D721Med (cell line): ENCODE measurements around the gene STOML1.

Experiments
- DNase-seq: peaks from one replicate; pipeline ENCODE4 v3.0.0; 2011; ENCODE audit warnings: low spot score; ENCODE audit not compliant: insufficient read length
- FAIRE-seq: peaks from 2 replicates; lab custom pipeline; 2011; peaks lifted over from hg19 to GRCh38; lab: Jason Lieb, UNC
- TF ChIP-seq, protein P1 (sequence below): IDR thresholded peaks from 2 replicates; pipeline ENCODE4 v1.5.1; 2012; ENCODE audit warnings: mild to moderate bottlenecking, control low read depth; ENCODE audit not compliant: insufficient read depth; ENCODE audit errors: missing control alignments

Gene STOML1

DNA sequence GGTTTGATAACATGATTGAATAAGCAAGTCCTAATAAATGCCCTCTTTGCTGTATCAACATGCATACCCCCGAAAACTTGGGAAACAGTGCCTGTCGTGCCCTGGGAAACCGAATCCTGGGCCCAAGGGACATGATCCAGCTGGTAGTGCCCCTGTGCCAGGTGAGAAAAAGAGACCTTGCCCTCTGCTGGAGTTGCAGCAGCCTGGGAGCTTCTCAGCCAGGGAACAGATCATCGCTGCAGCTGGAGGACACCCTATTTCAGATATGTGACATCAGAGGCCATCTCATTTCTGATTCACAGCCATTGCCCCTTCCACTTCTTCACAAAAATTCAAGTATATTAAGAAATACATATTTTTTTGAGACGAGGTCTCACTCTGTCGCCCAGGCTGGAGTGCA is 32.3 kb downstream of the STOML1 start:
- TF ChIP-seq, protein P1, sequence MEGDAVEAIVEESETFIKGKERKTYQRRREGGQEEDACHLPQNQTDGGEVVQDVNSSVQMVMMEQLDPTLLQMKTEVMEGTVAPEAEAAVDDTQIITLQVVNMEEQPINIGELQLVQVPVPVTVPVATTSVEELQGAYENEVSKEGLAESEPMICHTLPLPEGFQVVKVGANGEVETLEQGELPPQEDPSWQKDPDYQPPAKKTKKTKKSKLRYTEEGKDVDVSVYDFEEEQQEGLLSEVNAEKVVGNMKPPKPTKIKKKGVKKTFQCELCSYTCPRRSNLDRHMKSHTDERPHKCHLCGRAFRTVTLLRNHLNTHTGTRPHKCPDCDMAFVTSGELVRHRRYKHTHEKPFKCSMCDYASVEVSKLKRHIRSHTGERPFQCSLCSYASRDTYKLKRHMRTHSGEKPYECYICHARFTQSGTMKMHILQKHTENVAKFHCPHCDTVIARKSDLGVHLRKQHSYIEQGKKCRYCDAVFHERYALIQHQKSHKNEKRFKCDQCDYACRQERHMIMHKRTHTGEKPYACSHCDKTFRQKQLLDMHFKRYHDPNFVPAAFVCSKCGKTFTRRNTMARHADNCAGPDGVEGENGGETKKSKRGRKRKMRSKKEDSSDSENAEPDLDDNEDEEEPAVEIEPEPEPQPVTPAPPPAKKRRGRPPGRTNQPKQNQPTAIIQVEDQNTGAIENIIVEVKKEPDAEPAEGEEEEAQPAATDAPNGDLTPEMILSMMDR, result no peak
- DNase-seq (no peak), FAIRE-seq (no peak)

DNA sequence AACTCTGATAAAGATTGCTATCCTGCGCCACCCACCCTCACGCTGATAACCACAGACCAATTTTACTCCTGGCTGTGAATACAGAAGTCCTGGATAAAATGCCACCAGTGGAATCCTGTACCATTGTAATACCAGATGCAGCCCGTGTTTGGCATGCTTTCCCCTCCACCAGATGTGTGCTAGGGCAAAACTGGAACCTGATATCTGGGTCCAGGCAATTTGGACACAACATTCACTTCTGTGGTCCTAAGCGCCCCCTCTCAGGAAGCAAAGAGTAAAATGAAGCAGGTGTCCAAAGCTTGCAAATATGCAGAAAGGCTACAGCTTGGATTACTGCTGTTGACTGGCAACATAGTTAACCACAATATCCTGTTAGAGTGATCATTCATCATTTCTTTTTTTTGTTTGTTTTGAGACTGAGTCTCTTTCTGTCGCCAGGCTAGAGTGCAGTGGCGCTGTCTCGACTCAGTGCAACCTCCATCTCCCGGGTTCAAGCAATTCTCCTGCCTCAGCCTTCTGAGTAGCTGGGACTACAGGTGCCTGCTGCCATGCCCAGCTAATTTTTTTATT is 33.0 kb downstream of the STOML1 start:
- DNase-seq (no peak), FAIRE-seq (no peak)
- TF ChIP-seq, protein P1, result no peak

DNA sequence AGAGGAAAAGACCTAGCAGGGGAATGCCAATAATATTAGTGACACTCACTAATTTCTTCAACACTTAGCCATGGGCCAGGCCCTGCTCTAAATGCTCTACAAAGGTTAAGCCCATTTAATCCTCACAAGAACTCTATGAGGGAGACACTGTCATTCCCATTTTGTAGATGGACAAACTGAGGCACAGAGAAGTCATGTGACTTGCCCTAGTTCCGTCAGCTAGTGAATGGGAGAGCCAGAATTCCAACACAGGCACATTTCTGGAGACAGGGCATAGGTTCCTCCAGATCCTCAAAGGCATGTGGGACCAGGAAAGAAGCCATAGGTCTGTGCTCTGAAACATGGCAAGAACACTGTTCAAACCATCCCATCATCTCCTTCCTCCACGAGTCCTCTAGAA is 34.3 kb downstream of the STOML1 start:
- TF ChIP-seq, protein P1, result no peak
- no peak for FAIRE-seq
- DNase-seq, result no peak

DNA sequence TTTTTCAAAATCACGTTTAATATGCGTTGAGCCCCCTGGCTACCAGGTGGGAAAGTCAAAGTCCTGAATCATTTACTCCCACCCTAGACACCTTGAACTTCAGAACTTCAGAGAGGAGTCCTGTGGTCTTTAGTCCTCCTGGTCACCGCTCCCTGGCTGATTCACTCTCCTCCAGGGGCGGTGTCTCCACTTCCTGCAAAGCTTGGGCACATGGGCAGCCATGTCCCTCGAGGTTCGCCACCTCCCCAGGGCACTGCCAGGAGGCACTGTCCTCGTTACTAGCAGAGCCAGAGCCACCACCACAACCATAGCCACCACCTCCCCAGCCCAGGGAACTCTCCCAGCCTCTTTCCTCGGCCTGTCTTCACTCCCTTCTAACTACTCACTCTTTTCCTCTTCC is 34.8 kb downstream of the STOML1 start:
- TF ChIP-seq, protein P1, result no peak
- DNase-seq, result no peak
- FAIRE-seq, result no peak

DNA sequence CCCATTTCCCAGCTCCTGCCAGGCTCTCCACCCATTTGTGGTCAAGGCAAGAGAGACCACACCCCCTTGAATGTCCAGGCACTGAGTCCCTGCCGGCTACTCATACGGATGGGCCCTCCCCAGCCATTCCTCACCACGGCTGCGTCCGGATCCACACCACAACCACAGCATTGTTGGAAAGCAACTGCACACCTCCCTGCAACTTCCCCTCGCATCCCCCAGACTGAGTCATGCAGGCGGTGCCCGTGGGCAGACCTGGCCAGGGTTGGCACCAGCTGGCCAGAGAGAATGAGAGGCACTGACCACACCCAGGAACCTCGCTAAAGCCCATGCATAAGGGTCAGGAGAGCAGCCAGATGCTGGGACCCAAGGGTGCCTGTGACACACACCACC is 35.4 kb downstream of the STOML1 start:
- TF ChIP-seq, protein P1, result no peak
- no peak for DNase-seq

DNA sequence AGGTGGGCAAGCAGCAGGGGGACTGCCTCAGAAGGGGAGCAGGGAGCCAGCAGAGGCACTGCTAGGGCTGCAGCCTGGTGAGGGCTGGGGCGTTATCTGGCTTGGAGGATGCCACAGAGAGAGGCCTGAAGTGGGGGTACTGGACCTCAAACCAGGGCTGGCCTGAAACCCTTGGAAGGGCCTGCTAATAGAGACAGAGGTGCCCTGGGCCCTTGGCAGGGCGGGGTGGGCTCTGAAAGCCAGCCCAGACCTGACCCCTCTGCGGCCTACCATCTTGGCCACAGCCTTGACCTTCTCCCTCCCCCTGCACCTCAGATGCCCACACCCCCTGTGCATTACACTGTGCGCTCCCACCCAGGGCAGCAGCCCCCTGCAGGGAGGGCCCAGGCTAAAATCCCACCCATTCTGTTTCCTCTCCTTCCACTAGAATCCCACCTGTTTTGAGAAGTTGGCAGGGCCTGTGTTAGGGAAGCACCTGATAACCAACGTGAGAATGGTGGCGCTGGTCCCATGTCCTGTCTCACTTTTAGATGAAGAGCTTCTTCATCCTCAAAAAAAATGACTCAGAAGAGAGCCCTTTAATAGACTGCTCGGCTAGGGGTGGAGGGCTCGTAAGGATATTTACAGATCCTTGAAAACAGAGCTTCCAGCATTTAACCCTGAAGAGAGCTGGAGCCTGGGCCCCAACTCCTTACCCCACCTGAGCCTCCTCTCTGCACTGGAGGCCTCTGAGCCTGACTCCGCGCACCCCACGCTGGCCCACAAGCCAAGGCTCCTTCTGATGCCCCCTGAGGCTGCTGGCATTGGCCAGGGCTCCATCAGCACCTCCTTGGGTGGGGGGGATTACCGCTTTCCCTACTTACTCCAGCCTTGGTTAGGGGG is 36.0 kb downstream of the STOML1 start:
- TF ChIP-seq, protein P1, result no peak
- no peak for DNase-seq
- FAIRE-seq, result no peak

More for the DNA sequence above, 35.4 kb downstream of the STOML1 start:
- FAIRE-seq, result no peak

DNA sequence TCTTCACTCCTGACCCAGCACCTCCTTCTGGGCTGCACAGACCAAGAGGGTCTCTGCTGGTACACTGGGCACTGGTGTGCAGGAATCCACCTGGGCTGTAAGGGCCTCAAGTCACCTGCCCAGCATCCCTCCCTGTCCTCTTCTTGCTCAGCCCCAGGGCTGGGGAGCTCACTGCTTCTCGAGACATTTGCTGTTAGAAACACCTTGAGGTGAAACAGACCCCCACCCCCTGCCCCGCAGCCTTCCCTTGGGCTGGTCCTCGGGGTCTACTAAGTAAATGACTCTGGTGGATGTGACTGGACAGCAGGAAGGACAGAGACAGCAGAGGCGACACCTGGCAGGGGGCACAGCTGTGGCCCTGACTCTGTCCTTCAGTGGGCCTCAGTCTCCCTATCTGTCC is 36.8 kb downstream of the STOML1 start:
- TF ChIP-seq, protein P1, result no peak
- FAIRE-seq (no peak), DNase-seq (no peak)
